Erythroblast (primary cell): ENCODE data around the gene ADGRD1.

Source experiments
- GATA1 ChIP-seq: IDR thresholded peaks from 2 replicates; pipeline ENCODE4 v1.6.1; 2011; ENCODE audit warnings: low read depth, mild to moderate bottlenecking, control low read depth, low read length, moderate library complexity
- POLR2A ChIP-seq: IDR thresholded peaks from 2 replicates; pipeline ENCODE4 v1.6.1; 2011; ENCODE audit warnings: mild to moderate bottlenecking, low read length

GRCh38 chr12:131055596-131056233, 102.0 kb downstream of the ADGRD1 start:
- TF ChIP-seq POLR2A: no peak
- no peak for TF ChIP-seq GATA1
